HG03565 (cell line): ENCODE results near the gene HGF.

Experiments
- ATAC-seq: cut with Tn5 transposase; IDR thresholded peaks from one replicate; pipeline ENCODE4 v1.9.1; 2021; ENCODE audit warnings: mild to moderate bottlenecking, moderate library complexity; ENCODE audit not compliant: unreplicated experiment

The HGF gene

GRCh38 chr7:81687062-81687461, 82.8 kb downstream of the HGF start:
- ATAC-seq: no peak

- ATAC-seq: no peak
These were observed 84.5 kb downstream of the HGF start for GRCh38 chr7:81685270-81685868.

- peak; percentile 97 for ATAC-seq
These were observed 85.2 kb downstream of the HGF start for GRCh38 chr7:81684514-81685269.

GRCh38 chr7:81684033-81684432, 85.8 kb downstream of the HGF start:
- ATAC-seq: no peak

GRCh38 chr7:81682873-81683272, 87.0 kb downstream of the HGF start:
- no peak for ATAC-seq

- ATAC-seq: no peak
These were observed 89.7 kb downstream of the HGF start for GRCh38 chr7:81680120-81680519.

GRCh38 chr7:81676813-81677212, 93.0 kb downstream of the HGF start:
- no peak for ATAC-seq

GRCh38 chr7:81676105-81676811, 93.6 kb downstream of the HGF start:
- ATAC-seq: no peak

GRCh38 chr7:81674431-81674830, 95.4 kb downstream of the HGF start:
- no peak for ATAC-seq

- ATAC-seq: no peak
These were observed 97.0 kb downstream of the HGF start for GRCh38 chr7:81672872-81673271.

GRCh38 chr7:81669476-81670105, 100.3 kb downstream of the HGF start:
- ATAC-seq: no peak

- ATAC-seq: no peak
These were observed 103.6 kb downstream of the HGF start for GRCh38 chr7:81666209-81666608.

- ATAC-seq: no peak
These were observed 104.6 kb downstream of the HGF start for GRCh38 chr7:81665236-81665635.

- ATAC-seq: no peak
These were observed 105.5 kb downstream of the HGF start for GRCh38 chr7:81664304-81664703.

GRCh38 chr7:81662531-81662930, 107.3 kb downstream of the HGF start:
- ATAC-seq: no peak

- no peak for ATAC-seq
These were observed 110.0 kb downstream of the HGF start for GRCh38 chr7:81659697-81660395.

- ATAC-seq: no peak
These were observed 112.3 kb downstream of the HGF start for GRCh38 chr7:81657551-81657950.

GRCh38 chr7:81655271-81655670, 114.6 kb downstream of the HGF start:
- no peak for ATAC-seq

- no peak for ATAC-seq
These were observed 117.6 kb downstream of the HGF start for GRCh38 chr7:81652225-81652624.
